Measurements from ENCODE around the gene GLYAT.
"Not testable (repeated sequence)": the region's sequence is repeated elsewhere in the genome, so short reads cannot be mapped to it uniquely, and the experiment has no call there.

Gene GLYAT

DNA sequence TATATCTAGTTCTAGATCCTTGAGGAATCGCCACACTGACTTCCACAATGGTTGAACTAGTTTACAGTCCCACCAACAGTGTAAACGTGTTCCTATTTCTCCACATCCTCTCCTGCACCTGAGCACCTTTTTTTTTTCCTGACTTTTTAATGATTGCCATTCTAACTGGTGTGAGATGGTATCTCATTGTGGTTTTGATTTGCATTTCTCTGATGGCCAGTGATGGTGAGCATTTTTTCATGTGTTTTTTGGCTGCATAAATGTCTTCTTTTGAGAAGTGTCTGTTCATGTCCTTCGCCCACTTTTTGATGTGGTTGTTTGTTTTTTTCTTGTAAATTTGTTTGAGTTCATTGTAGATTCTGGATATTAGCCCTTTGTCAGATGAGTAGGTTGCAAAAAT, 34.9 kb downstream of the GLYAT start:
- not testable (repeated sequence) for H4K12ac ChIP-seq (ENCODE audit: low read depth, low read length); H3K14ac ChIP-seq (ENCODE audit: low read length); H2AFZ ChIP-seq (ENCODE audit: insufficient read depth, low read length, poor library complexity); H3K4ac ChIP-seq (ENCODE audit: low read depth, low read length); H3K4me3 ChIP-seq (ENCODE audit: low read depth, low read length); DNase-seq; H2AK5ac ChIP-seq (ENCODE audit: low read length); H3K23ac ChIP-seq (ENCODE audit: low read length); H3K79me1 ChIP-seq (ENCODE audit: low read length); H4K91ac ChIP-seq (ENCODE audit: low read depth, low read length); H3K79me2 ChIP-seq (ENCODE audit: control insufficient read depth, insufficient read depth, low read length, poor library complexity); H3K4me2 ChIP-seq (ENCODE audit: low read length); H2BK12ac ChIP-seq (ENCODE audit: low read length); H3K9me3 ChIP-seq (ENCODE audit: insufficient read depth, low read depth, low read length); H3K27ac ChIP-seq (ENCODE audit: low read depth, low read length); H3K36me3 ChIP-seq (ENCODE audit: control insufficient read depth in 1 of 2, insufficient read depth in 2 of 2, low read length in 2 of 2); H2BK120ac ChIP-seq (ENCODE audit: insufficient read depth, low read length, poor library complexity); H4K8ac ChIP-seq (ENCODE audit: low read depth, low read length); H2BK5ac ChIP-seq (ENCODE audit: low read depth, low read length, poor library complexity); H3K27me3 ChIP-seq (ENCODE audit: insufficient read depth, low read length); H3K4me1 ChIP-seq (ENCODE audit: control insufficient read depth in 1 of 2, insufficient read depth in 2 of 2, low read length in 2 of 2); H3K18ac ChIP-seq (ENCODE audit: low read length); H3K9ac ChIP-seq (ENCODE audit: low read length)
- no CpG with 5 or more reads among the region's 3 CpGs for WGBS (ENCODE audit: extremely low coverage, insufficient coverage, insufficient read length)

DNA sequence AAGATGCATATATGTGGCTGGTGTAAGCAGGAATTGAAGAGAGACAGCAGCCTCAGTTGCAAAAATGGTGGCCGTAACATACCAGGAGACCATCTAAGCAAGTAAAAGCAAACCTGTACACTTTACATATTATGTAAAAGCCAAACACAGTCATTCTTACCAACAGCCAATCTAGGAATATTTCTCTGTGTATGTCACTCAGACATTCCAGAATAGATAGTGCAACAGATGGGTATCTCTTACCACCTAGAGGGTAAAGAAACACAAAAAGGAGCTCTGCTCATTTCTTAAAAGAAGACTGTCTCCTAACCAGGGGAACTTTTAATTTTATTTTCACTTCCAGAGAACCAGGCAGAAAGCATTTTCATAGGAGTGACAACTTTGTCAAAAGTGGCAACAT, 38.7 kb downstream of the GLYAT start:
- peak in 1 of 2 donors; percentile 60 for DNase-seq
- H4K12ac ChIP-seq (ENCODE audit: low read depth, low read length): no peak overlapping the region
- H3K4me3 ChIP-seq (ENCODE audit: low read depth, low read length): no peak overlapping the region
- no peak overlapping the region for H3K9ac ChIP-seq (ENCODE audit: low read length)
- no peak overlapping the region for H2BK5ac ChIP-seq (ENCODE audit: low read depth, low read length, poor library complexity)
- WGBS (ENCODE audit: extremely low coverage, insufficient coverage, insufficient read length): no CpG with 5 or more reads among the region's 1 CpG
- H3K23ac ChIP-seq (ENCODE audit: low read length): no peak overlapping the region
- no peaks in the 10 kb centered on the region for H3K79me1 ChIP-seq (ENCODE audit: low read length)
- no peak overlapping the region for H3K14ac ChIP-seq (ENCODE audit: low read length)
- H2AFZ ChIP-seq (ENCODE audit: insufficient read depth, low read length, poor library complexity): no peak overlapping the region
- no peak overlapping the region for H2BK12ac ChIP-seq (ENCODE audit: low read length)
- no peak overlapping the region for H2AK5ac ChIP-seq (ENCODE audit: low read length)
- no peaks in the 10 kb centered on the region for H3K36me3 ChIP-seq (ENCODE audit: control insufficient read depth in 1 of 2, insufficient read depth in 2 of 2, low read length in 2 of 2)
- no peak overlapping the region for H3K27ac ChIP-seq (ENCODE audit: low read depth, low read length)
- no peaks in the 10 kb centered on the region for H3K9me3 ChIP-seq (ENCODE audit: insufficient read depth, low read depth, low read length)
- H4K91ac ChIP-seq (ENCODE audit: low read depth, low read length): no peak overlapping the region
- no peak overlapping the region for H4K8ac ChIP-seq (ENCODE audit: low read depth, low read length)
- H3K18ac ChIP-seq (ENCODE audit: low read length): no peak overlapping the region
- no peak overlapping the region for H3K4me2 ChIP-seq (ENCODE audit: low read length)
- no peaks in the 10 kb centered on the region for H3K79me2 ChIP-seq (ENCODE audit: control insufficient read depth, insufficient read depth, low read length, poor library complexity)
- no peak overlapping the region for H2BK120ac ChIP-seq (ENCODE audit: insufficient read depth, low read length, poor library complexity)
- no peak overlapping the region for H3K4ac ChIP-seq (ENCODE audit: low read depth, low read length)
- no peaks in the 10 kb centered on the region for H3K4me1 ChIP-seq (ENCODE audit: control insufficient read depth in 1 of 2, insufficient read depth in 2 of 2, low read length in 2 of 2)
- no peaks in the 10 kb centered on the region for H3K27me3 ChIP-seq (ENCODE audit: insufficient read depth, low read length)

DNA sequence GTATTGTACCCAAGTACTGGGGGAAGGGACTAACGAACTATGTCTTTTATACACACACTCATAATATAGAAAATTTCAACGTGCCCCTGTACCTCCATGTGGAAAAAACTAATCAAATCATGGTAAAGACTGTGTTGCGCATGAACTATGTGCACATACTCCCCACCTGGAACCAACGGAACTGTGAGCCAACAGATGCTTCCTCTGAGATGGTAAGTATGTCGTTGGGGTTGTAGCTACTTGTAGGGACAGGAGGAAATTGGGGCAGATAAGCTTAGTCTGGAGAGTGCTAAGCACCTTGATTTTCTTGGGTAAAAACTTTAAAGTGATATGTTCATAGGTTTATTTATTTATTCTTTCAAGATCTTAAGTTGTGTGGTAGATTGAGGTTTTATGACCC, 40.1 kb downstream of the GLYAT start:
- Histone ChIP-seq H3K23ac (ENCODE audit: low read length) (no peak overlapping the region), H2AFZ (ENCODE audit: insufficient read depth, low read length, poor library complexity) (no peak overlapping the region), H4K8ac (ENCODE audit: low read depth, low read length) (no peak overlapping the region), H3K14ac (ENCODE audit: low read length) (no peak overlapping the region), H3K27ac (ENCODE audit: low read depth, low read length) (no peak overlapping the region), H3K9me3 (ENCODE audit: insufficient read depth, low read depth, low read length) (no peaks in the 10 kb centered on the region), H3K79me2 (ENCODE audit: control insufficient read depth, insufficient read depth, low read length, poor library complexity) (no peaks in the 10 kb centered on the region), H2AK5ac (ENCODE audit: low read length) (no peak overlapping the region), H3K4me2 (ENCODE audit: low read length) (no peak overlapping the region), H3K4ac (ENCODE audit: low read depth, low read length) (no peak overlapping the region), H3K4me3 (ENCODE audit: low read depth, low read length) (no peak overlapping the region), H2BK120ac (ENCODE audit: insufficient read depth, low read length, poor library complexity) (no peak overlapping the region), H2BK12ac (ENCODE audit: low read length) (no peak overlapping the region), H3K18ac (ENCODE audit: low read length) (no peak overlapping the region), H3K79me1 (ENCODE audit: low read length) (no peaks in the 10 kb centered on the region), H3K27me3 (ENCODE audit: insufficient read depth, low read length) (no peaks in the 10 kb centered on the region), H4K12ac (ENCODE audit: low read depth, low read length) (no peak overlapping the region), H3K9ac (ENCODE audit: low read length) (no peak overlapping the region), H3K36me3 (ENCODE audit: control insufficient read depth in 1 of 2, insufficient read depth in 2 of 2, low read length in 2 of 2) (no peaks in the 10 kb centered on the region), H4K91ac (ENCODE audit: low read depth, low read length) (no peak overlapping the region), H3K4me1 (ENCODE audit: control insufficient read depth in 1 of 2, insufficient read depth in 2 of 2, low read length in 2 of 2) (no peaks in the 10 kb centered on the region), H2BK5ac (ENCODE audit: low read depth, low read length, poor library complexity) (no peak overlapping the region)
- peak in 1 of 2 donors; percentile 27 for DNase-seq
- WGBS (ENCODE audit: extremely low coverage, insufficient coverage, insufficient read length): no CpG with 5 or more reads among the region's 5 CpGs

DNA sequence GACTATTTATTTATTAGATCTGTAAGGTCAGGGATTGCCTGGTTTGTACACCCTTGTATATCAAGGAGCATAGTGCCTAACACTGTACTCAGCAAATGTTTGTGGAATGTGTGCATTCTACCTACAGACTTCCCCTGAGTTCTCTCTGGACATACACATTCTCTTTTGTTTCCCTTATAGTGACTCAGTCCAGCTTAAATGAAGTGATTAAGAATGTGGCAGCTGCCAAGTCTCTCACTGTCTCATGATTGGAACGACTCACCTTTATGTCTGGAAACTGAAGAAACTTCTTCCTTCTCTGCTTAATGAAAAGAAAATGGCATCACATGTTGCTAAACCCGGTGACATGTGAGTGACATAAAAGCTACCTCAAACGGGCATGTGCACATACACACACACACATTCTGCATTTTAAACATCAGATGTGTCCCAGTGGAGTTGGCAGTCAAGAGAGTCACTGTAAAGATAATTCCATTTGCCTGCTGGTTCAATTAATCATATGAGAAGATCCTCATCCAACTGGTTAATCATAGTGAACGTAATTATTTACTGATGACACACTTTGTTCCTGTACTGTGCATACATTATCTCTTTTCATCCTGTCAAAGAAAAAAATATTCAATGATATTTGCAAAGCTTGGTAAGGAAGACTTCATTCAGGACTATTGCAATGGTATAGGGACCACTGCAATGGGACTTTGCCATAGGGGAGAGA, 42.8 kb downstream of the GLYAT start:
- no CpG with 5 or more reads among the region's 4 CpGs for WGBS (ENCODE audit: extremely low coverage, insufficient coverage, insufficient read length)
- H3K4me1 ChIP-seq (ENCODE audit: control insufficient read depth in 1 of 2, insufficient read depth in 2 of 2, low read length in 2 of 2): no peaks in the 10 kb centered on the region
- H3K27me3 ChIP-seq (ENCODE audit: insufficient read depth, low read length): no peaks in the 10 kb centered on the region
- H3K14ac ChIP-seq (ENCODE audit: low read length): no peak overlapping the region
- H3K27ac ChIP-seq (ENCODE audit: low read depth, low read length): no peak overlapping the region
- no peak overlapping the region for H2BK5ac ChIP-seq (ENCODE audit: low read depth, low read length, poor library complexity)
- H4K12ac ChIP-seq (ENCODE audit: low read depth, low read length): no peak overlapping the region
- no peak for DNase-seq
- no peaks in the 10 kb centered on the region for H3K36me3 ChIP-seq (ENCODE audit: control insufficient read depth in 1 of 2, insufficient read depth in 2 of 2, low read length in 2 of 2)
- H4K8ac ChIP-seq (ENCODE audit: low read depth, low read length): no peak overlapping the region
- no peak overlapping the region for H3K9ac ChIP-seq (ENCODE audit: low read length)
- no peak overlapping the region for H3K23ac ChIP-seq (ENCODE audit: low read length)
- no peak overlapping the region for H2BK12ac ChIP-seq (ENCODE audit: low read length)
- no peaks in the 10 kb centered on the region for H3K79me1 ChIP-seq (ENCODE audit: low read length)
- no peak overlapping the region for H3K4me3 ChIP-seq (ENCODE audit: low read depth, low read length)
- no peak overlapping the region for H4K91ac ChIP-seq (ENCODE audit: low read depth, low read length)
- H3K79me2 ChIP-seq (ENCODE audit: control insufficient read depth, insufficient read depth, low read length, poor library complexity): no peaks in the 10 kb centered on the region
- H3K18ac ChIP-seq (ENCODE audit: low read length): no peak overlapping the region
- no peak overlapping the region for H2BK120ac ChIP-seq (ENCODE audit: insufficient read depth, low read length, poor library complexity)
- H2AK5ac ChIP-seq (ENCODE audit: low read length): no peak overlapping the region
- H3K4me2 ChIP-seq (ENCODE audit: low read length): no peak overlapping the region
- H3K9me3 ChIP-seq (ENCODE audit: insufficient read depth, low read depth, low read length): no peaks in the 10 kb centered on the region
- H2AFZ ChIP-seq (ENCODE audit: insufficient read depth, low read length, poor library complexity): no peak overlapping the region
- H3K4ac ChIP-seq (ENCODE audit: low read depth, low read length): no peak overlapping the region
